HG02870 (cell line): ENCODE data around the gene MPND.
"Not testable (repeated sequence)": the region's sequence is repeated elsewhere in the genome, so short reads cannot be mapped to it uniquely, and the experiment has no call there.

ENCODE experiments used
- ATAC-seq: cut with Tn5 transposase; IDR thresholded peaks from one replicate; pipeline ENCODE4 v1.9.1; 2021; ENCODE audit warnings: mild to moderate bottlenecking, moderate library complexity; ENCODE audit not compliant: unreplicated experiment

MPND gene

DNA sequence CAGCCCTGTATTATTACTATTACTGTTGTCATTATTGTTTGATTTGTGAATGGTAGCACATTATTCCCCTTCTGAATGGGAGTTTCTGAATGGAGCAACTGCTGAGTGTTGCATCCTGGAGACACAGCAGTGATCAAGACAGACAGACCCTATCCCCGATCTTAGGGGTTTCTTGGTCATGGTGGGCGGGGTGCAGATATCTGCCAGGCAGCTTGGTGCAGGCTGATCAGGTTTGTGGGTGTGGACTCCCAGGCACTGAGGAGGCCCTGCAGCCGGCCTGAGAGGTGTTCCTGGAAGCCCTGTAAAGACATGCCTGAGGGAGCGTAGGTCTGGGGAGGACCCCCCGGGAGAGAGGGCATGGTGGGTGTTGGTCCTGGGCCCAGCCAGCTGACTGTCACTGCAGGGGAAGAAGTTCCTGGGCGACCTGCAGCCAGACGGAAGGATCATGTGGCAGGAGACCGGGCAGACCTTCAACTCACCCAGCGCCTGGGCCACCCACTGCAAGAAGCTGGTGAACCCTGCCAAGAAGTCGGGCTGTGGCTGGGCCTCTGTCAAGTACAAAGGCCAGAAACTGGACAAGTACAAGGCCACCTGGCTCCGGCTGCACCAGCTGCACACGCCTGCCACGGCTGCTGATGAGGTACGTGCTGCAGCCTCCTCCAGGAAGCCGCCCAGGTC lies 2.1 kb downstream of the MPND start:
- ATAC-seq: no peak

DNA sequence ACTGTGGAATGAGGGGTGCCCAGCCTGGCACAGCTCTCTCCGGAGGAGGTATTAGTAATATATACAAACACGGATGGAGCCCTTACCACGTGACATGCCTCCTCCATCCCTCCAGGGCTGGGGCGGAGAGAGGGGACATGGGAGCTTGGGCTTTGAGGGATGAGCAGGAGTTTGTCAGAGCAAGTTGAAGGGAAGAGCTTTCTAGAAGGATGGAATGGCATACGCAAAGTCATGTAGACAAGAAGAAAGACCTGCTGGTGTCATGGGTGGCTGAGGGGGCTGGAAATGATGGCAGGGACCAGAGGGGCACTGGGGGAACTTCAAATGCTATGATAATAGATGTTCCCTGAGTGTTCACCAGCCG lies 2.6 kb downstream of the MPND start:
- no peak for ATAC-seq

GRCh38 chr19:4347521-4347920 lies 4.2 kb downstream of the MPND start:
- no peak for ATAC-seq

GRCh38 chr19:4349225-4349624 lies 5.9 kb downstream of the MPND start:
- ATAC-seq: not testable (repeated sequence)

DNA sequence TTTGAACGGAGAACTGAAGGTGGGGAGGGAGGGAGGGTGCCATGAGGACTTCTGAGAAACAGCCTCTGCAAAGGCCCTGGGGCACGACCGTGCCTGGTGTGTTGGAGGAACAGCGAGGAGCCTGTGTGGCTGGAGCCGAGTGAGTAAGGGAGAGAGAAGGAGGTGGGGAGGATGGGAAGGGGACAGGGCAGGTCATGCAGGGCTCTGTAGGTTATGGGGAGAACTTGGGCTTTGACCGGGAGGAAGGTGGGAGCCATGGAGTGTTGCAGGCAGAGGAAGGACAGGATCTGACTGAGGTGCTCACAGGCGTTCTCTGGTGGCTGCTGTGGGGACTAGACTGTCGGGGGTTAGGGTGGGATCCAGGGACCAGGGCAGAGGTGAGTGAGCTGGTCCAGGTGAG lies 6.7 kb downstream of the MPND start:
- ATAC-seq: no peak

DNA sequence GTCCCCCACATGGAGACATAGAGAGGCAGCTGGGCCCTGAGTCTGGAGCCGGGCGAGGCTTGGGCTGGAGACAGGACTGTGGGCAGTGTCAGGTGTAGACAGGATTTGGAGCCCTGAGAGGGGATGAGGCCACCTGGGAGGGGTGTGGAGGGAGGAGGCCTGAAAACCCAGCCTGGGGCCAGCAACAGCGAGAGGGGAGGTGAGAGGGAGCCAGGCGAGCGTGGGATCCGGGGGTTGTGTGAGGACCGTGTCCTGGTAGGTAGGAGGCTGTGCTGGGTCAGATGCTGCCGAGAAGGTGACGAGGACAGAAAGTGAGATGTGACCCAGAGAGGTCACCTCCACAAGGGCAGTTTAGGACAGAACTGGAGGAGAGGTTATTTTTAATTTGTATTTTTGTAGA lies 7.4 kb downstream of the MPND start:
- ATAC-seq: no peak

- no peak for ATAC-seq
Measured at GRCh38 chr19:4352701-4353121, 9.3 kb downstream of the MPND start.

- ATAC-seq: no peak
Measured at GRCh38 chr19:4354282-4354681, 10.9 kb downstream of the MPND start.

GRCh38 chr19:4354897-4355296 lies 11.5 kb downstream of the MPND start:
- ATAC-seq: no peak

GRCh38 chr19:4357095-4357797 lies 13.9 kb downstream of the MPND start:
- ATAC-seq: no peak

GRCh38 chr19:4357921-4358326 lies 14.6 kb downstream of the MPND start:
- ATAC-seq: no peak

GRCh38 chr19:4358709-4359626 lies 15.6 kb downstream of the MPND start:
- ATAC-seq: no peak

DNA sequence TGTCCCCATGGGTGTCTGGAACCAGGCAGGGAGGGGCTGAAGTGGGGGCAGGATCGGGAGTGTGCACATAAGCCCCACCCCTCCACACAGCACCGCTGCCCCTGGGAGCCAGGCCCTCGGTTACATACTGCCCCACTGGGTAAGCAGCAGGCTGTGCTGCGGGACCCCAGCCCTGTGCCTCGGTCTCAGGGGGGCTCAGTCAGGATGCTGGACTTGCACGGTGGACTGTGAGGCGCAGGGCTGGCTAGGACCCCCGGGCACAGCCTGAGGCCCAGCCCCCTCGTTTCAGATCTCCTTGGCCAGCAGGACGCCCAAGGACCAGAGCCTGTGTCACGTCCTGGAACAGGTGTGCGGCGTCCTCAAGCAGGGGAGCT lies 16.3 kb downstream of the MPND start:
- ATAC-seq: no peak

DNA sequence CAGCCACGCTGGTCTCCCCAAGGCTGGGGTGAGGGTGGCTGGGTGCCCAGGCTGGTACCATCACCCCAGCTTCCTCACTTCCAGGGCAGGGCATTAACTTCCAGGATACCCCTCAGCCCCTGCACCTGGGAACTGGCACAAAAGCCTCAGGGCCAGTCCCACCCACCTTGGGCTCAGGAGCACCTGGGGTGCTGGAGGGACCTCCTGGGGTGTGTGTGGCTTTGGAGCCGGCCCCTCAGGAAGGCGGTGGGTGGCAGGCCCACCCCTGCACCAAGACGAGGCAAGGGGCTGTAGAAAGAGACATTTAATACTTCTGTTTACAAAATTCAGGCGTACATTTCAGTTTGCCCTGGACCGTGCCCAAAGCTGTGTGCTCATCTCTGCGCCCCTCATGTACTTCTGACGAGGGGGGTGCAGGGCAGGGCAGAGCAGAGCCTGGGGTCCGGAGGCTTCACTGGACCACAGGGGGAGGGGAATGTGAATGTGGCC lies 16.8 kb downstream of the MPND start:
- no peak for ATAC-seq

- ATAC-seq: no peak
Measured at GRCh38 chr19:4360641-4361151, 17.3 kb downstream of the MPND start.

DNA sequence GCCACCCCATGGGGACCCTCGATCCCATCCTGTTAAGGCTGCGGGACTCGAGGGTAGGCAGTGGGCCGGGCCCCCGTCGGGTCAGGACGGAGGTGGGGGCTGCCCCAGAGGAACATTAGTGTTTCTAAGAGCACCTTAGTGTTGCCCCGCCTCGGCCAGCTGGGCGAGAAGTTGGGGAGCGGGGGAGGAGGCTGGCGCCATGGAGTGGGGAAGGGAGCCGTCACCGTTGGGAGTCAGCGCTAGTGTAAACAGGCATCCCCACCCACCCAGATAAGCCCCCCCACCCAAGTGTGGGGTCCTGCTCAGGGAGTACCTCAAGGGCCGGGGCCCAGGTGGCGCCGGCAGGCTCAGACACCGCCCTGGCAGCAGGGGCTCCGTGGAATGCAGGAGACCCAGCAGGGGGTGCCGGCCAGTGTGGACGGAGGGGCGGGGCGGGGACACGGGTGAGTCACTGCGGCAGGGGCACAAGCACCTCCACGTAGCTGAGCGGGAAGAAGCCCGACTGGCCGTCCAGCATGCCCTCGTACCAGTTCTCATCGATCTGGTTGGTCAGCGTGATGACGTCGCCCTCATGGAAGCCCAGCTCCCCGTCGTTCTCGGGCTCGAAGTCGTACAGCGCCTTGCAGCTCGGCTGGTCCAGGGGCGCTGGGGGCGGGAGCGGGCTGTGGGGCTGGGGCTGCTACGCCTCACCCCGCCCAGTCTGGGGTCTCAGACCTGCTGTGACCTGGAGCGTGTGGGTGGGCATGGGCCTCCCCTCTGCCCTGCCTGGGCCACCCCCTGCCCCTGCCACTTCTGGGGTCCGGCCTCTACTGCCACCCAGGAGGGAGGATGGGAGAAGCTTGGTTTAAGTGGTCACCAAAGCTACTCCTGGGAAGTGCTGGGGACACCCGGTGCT lies 18.0 kb downstream of the MPND start:
- ATAC-seq: no peak

DNA sequence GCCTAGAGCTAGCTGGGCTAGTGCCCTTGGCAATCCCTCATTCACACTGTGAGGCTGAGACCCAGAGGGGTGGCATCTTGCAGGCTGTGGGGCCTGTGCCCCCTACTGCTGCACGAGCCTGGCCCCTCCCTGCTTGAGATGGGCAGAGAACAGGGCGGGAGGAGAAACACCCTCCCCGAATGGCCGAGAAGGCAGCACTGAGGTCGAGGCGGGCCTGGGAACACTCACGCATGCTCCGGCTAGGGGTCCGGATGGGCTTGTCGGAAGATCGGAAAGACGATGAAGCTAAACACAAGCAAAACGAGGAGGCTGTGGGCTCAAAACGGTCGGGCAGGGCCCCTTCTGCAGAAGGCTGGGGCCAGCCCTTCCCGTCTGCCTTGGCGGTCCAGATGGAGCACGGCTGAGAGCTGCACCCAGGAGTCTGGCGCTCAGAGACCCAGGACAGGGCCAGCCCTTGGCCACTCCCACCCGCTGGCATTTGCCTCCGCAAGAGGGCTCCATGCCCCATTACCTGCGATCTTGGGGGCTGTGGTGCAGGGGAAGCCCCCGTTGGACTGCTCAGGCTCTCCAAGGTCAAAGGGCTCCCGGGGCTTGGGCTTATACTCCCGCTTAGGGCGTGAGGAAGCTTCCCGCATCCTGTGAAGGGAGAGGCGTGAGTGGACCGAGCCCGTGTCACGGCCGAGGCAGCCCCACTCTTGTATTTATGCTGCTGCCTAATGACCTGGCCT lies 18.9 kb downstream of the MPND start:
- no peak for ATAC-seq

GRCh38 chr19:4362831-4363545 lies 19.6 kb downstream of the MPND start:
- ATAC-seq: no peak
